Myocyte (in vitro differentiated cells): ENCODE results near the gene FILIP1L. TPM values are rescaled to one million over a fixed set of nuclear protein-coding genes. Genes with fewer than 3 reads are reported as not detected.

Experiments used
- DNase-seq: peaks from one replicate; pipeline ENCODE4 v3.0.0-alpha.2; 2012; ENCODE audit warnings: low read depth
- total RNA-seq: library from RNA; depleted of rRNA; stranded (reverse); fragments of >200 nt; gene quantifications from 2 replicates; pipeline ENCODE4 v1.2.3, GENCODE V29; 2014

FILIP1L gene
- total RNA-seq, 1 donor from 2014 or later = 10.8 TPM

DNA sequence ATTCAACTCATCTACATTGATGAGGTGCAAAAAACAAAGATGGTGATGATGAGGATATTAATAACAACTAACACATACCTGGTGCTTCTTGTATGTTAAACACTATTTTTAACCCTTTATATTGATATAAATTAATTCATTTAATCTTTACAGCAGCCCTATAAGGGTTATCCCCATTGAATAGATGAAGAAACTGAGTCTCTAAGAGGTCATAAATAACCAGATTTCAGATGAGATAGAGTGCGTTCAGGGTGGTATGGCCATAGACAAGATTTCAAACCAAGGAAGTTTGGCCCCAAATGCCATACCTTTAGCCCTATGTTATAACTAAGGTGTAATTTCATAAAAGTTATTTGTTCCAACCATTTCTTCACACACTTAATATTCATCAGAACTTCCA lies 214.1 kb downstream of the FILIP1L start:
- DNase-seq = no peak

DNA sequence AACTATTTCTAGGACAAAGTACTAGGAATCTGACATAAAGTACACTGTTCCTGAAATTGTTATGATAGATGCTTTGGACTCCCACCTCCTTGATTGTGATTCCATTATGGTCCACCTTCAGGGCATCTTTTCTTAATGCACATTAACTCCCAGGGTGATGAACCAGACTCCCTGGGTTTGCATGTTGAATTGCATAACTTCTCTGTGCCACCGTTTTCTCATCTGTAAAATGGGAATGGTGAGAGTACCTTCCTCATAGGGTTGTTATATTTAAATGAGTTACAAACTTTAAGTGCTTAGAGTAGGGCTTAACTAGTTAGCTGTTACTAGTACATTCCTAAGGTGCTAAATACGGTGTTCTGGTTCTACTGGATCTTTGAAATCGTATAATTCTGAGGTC lies 214.7 kb downstream of the FILIP1L start:
- no peak for DNase-seq

GRCh38 chr3:99896482-99896881 lies 217.8 kb downstream of the FILIP1L start:
- no peak for DNase-seq

GRCh38 chr3:99895703-99896441 lies 218.4 kb downstream of the FILIP1L start:
- DNase-seq = peak; percentile 18

DNA sequence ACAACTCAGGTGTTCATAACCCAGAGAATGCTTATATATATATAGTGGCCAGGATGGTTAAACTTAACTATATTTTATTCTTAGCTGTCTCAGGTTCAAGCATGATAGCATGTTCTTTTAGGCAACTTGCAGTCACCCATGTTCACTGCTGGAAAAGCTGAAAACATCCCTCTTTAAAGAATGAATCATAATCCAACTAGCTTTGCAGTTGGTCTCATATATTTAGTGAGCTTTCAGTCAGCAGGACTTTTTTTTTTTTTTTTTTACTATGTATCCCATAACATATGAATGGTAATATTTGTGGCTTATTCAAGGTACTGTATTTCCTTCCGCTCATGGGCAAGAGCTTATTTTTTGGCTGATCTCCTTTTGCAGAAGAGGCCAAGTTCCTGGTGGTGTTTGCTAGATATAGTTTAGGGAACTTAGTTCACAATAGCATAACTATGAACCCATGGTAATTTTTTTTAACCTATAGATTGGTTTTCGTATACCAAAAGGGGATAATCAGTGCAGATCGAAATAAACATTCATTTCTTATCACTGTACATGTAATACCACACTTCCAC lies 219.1 kb downstream of the FILIP1L start:
- DNase-seq = no peak

DNA sequence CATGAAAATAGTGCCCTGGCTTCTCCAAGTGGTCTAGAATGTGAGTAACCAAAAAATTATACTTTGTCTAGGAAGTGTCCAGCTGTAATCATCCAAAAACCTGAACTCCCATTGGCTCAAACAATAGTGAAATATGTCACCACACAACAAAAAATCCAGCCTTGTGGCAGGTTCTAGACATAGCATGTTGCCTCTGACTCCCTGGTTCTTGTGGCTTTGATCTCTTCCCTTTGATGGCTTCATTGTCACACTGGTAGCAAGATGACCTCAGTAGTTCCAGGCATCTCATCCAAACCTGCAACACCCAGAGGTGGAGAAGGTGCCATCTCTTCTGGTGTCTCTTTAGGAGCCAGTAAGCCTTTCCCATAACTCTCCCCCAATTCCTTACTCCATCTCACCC lies 222.0 kb downstream of the FILIP1L start:
- no peak for DNase-seq

- DNase-seq = no peak
Observed at GRCh38 chr3:99891610-99892285, 222.6 kb downstream of the FILIP1L start.

GRCh38 chr3:99885851-99886250 lies 228.4 kb downstream of the FILIP1L start:
- no peak for DNase-seq

- no peak for DNase-seq
Observed at GRCh38 chr3:99885085-99885484, 229.2 kb downstream of the FILIP1L start.

GRCh38 chr3:99884484-99884883 lies 229.8 kb downstream of the FILIP1L start:
- no peak for DNase-seq

DNA sequence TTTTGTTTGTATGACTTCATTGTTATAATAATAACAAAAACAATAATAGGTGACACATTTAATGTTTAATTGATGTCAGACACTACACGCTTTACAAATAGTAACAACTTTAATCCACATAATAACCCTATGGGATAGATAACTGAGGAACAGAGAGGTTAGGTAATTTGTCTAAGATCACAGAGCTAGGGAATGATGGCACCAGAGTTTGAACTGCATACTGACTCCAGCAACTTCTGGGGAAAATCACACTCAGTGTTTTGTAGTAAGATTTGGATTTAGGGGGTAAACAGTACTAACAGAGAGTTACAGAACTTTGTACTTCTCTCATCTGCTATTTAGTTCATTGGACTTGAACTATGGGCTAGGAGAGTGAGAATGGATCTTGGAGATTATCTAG lies 230.6 kb downstream of the FILIP1L start:
- DNase-seq = no peak

DNA sequence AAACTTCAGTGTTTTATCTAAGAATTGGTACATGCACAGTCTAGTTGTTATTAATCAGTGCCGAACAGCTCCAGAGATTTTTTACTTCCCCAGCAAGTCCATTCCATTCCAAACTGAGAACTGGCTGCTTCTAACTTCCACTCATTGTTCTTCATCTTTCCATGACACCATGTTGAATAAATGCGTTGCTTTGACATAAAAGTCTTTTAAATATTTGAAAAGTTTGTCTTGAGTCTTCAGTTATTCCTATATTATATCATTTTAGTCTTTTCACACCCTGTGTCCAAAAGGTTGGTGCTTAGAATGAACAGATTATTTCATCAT lies 231.2 kb downstream of the FILIP1L start:
- no peak for DNase-seq

DNA sequence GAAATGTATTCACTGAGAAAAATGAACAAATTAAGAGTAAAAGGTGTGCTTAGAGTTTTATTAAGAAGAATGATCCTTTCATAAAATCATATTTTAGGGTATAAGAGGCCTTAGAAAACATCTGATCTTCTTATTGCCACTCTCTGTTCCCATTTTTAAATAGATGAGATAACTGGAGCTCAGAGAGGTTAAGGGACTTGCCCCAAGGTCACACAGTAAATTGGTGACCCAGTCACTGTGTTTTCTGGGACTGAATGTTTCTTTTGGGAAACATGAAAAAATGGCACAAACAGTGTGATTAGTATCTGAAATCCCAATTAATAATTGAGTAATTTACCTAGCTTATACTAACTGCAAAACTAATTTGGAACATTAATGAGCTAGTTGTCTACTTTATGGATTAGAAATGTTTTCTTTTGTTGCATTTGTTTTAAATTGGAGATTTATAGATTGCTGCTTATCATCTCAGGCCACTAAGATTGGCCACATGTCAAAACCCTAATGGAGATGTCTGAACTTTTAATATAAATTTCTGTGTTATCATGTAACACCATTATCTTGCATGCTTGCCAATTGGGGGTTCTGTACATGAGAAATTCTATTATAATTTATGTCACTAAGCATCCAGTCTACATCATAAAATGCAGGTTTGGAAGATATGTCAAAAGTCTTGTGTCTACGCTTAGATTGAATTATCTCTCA lies 231.7 kb downstream of the FILIP1L start:
- DNase-seq = no peak

GRCh38 chr3:99881121-99881524 lies 233.2 kb downstream of the FILIP1L start:
- peak; percentile 18 for DNase-seq

- DNase-seq = no peak
Observed at GRCh38 chr3:99879275-99879674, 235.0 kb downstream of the FILIP1L start.

- DNase-seq = peak; percentile 84
Observed at GRCh38 chr3:99878005-99878404, 236.3 kb downstream of the FILIP1L start.

GRCh38 chr3:99877031-99877579 lies 237.2 kb downstream of the FILIP1L start:
- no peak for DNase-seq

DNA sequence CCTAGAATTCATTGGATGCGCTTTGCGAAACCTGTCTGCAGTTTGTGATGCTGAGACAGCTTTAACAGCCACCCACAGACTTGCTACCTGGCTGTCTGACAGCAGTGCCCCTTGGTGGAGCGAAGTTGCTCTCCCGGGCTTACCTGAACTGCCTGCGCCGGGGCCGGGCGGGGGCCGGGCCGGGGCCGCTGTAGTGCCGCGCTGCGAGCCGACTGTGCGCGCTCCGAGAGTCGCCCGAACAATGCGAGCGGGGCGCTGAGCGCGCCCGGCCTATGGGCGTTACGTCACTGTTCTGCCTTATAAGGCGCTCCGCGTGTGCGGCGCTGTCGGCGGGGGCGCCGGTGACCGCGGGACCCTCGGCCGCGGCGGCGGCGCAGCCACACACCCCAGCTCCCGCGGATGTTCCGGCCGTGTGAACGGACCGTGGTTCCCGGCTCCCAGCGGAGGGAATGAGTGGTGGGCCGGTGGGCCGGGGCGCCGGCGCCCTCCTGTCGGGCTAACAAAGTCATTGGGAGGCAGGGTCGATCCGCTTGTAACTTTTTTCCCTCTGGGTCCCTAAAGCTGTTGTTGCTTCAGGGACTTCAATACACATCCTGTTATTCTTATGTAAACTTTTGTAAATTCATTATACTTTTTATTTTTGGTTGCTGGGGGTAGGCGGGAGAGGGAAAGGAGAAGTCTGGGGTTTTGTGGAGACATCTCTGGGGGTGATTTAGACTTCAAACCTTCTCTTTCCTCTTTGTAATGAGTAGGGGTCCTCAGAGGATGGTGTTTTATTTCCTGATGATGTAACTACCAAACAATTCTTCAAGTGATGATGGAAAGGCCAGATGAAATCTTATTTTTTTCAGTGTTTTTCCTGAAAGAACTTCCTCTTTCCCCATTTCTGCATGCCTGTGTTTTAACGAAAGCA lies 238.1 kb downstream of the FILIP1L start:
- peak; percentile 72 for DNase-seq

DNA sequence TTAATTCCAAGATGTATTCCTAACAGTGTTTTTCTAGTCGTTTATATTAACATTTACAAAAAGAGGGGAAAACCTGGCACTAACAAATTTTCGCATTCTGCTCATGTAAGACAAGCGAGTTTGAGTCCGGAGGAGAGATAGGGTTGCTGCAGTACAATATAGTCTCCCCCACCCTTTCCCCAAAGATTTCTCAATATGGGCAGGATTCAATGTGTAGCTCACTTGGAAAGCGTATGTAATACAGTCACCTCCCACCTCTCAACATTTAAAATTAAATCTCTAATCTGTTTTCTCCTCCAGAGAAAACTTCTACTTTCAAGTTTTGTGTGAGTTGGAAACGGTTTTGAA lies 238.7 kb downstream of the FILIP1L start:
- DNase-seq = peak; percentile 40

- no peak for DNase-seq
Observed at GRCh38 chr3:99874237-99875002, 239.9 kb downstream of the FILIP1L start.
